GM18505 (cell line): ENCODE results near the gene PNPLA7.
A peak's percentile ranks its signal among the peaks of the same experiment; 100 is the strongest.

Experiments
- ATAC-seq: cut with Tn5 transposase; IDR thresholded peaks from one replicate; pipeline ENCODE4 v1.9.1; 2021; ENCODE audit not compliant: unreplicated experiment
- POLR2A ChIP-seq: IDR thresholded peaks from 4 replicates; pipeline ENCODE4 v1.6.1; 2011; ENCODE audit warnings: borderline replicate concordance; ENCODE audit not compliant: insufficient read depth, insufficient read length; ENCODE audit errors: extremely low read depth

Gene PNPLA7

GRCh38 chr9:137429974-137430722, 120.1 kb downstream of the PNPLA7 start:
- no peak for TF ChIP-seq POLR2A
- ATAC-seq: no peak

DNA sequence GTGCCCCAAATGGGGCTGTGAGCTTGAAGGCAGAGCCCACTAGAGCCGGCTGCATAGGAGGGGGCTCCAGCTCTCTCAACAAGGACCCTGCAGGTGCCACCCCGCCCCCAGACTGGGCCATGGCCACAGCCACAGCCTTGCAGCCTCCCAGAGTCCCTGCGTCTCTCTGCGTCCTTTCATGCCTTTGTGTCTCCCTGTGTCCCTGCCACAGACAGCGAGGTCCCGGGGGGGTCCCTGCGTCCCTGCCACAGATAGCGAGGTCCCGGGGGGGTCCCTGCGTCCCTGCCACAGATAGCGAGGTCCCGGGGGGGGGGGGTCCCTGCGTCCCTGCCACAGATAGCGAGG, 120.7 kb downstream of the PNPLA7 start:
- no peak for TF ChIP-seq POLR2A
- no peak for ATAC-seq

DNA sequence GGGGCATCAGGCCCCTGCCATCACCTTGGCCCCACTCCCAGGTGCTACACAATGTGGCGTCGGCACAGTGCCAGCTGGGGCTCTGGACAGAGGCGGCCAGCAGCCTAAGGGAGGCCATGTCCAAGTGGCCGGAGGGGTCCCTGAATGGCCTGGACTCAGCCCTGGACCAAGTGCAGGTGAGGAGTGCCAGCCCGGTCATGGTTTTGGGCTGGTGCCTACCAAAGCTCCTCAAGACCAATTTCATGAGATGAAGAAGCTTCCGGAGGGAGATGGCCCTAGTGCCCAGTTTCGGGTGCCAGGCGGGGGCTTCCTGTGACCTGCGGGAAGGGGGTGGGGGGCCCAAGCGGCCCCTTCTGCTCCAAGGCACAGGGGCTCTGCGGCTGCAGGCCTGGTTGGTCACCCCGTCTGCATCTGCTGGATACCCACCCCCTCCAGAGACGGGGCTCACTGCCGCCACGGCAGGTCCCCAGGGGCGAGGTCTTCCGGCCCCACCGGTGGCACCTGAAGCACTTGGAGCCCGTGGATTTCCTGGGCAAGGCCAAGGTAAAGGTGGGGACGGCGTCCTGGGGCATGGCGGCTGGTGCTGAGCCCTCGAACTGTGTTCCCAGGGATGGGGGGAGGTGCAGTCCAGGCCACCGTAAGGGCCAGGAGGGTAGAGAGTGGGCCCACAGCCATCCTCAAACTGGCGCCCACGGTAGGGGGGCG, 121.2 kb downstream of the PNPLA7 start:
- TF ChIP-seq POLR2A: no peak
- no peak for ATAC-seq

- TF ChIP-seq POLR2A: no peak
- no peak for ATAC-seq
Measured at GRCh38 chr9:137428311-137428630, 121.9 kb downstream of the PNPLA7 start.

- TF ChIP-seq POLR2A: no peak
- no peak for ATAC-seq
Measured at GRCh38 chr9:137427454-137428310, 122.5 kb downstream of the PNPLA7 start.

DNA sequence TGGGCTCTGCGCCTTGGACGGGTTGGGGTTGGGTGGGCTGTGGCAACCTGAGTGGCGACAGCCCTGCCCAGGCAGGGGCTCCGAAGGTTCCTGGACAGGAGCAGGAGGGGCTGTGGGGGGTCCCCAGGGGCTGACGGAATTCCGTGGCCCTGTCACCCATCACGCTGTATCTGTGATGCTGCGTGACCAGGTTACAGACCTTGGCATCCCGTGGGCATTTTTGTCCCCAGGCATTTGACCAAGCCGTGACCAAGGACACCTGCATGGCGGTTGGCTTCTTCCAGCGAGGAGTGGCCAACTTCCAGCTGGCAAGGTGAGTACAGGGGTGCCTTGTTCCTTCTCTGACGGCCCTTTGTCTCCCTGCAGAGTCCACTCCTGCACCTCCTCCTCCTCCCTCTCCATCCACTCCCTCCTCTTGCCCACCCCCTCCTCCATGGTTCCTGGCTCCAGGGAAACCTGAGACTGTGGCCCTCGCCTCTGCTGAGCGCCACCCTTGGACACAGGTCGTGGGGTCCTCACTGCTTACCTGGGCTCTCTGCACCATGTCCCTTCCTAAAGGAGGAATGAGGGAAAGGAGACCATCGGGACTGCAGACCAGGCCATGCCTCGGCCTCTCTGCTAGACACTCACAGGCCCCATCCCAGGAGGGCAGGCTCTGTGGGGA, 124.1 kb downstream of the PNPLA7 start:
- ATAC-seq: no peak
- no peak for TF ChIP-seq POLR2A

DNA sequence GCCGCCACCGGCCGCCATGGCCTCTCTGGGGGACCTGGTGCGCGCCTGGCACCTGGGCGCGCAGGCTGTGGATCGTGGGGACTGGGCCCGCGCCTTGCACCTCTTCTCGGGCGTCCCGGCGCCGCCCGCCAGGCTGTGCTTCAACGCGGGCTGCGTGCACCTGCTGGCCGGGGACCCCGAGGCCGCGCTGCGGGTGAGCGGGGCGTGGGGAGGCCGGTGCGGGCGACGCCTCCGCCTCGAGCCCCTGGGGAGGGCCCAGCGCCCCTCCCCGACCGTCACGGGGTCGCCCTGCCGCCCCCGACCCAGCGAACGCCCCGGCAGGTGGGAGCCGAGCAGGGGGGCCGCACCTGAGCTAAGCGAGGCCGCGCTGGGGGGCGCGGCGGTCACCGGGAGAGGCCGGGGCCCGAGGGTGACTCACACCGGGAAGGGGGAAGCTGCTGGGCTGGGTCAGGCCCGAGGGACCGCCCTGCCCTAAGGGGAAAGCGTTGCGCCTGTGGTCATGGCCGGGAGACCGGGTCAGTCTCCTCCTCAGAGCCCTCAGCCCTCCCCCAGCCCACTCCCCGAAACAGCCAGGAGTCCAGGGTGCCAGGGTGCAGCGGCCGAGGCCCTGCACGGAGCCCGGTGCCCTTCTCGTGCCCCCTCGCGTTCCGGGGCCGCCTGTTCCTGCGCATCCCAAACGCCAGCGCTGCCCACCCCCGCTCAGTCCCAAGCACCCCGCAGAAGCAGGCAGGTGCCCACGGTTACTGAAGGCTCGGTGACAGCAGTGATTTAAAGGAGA, 126.5 kb downstream of the PNPLA7 start:
- TF ChIP-seq POLR2A: no peak
- peak; percentile 37 for ATAC-seq

GRCh38 chr9:137422604-137423513, 127.3 kb downstream of the PNPLA7 start, which contains the start of the genes EXD3 and NOXA1:
EXD3 (minus strand) TSS chr9:137423162; CDS start chr9:137395357, 27,805 bp downstream.
NOXA1 (plus strand) TSS chr9:137423393; CDS start chr9:137423530, 137 bp downstream.
- peak; percentile 76 for ATAC-seq
- peak; percentile 61 for TF ChIP-seq POLR2A

- no peak for TF ChIP-seq POLR2A
Measured at GRCh38 chr9:137421838-137422603, 128.2 kb downstream of the PNPLA7 start.

DNA sequence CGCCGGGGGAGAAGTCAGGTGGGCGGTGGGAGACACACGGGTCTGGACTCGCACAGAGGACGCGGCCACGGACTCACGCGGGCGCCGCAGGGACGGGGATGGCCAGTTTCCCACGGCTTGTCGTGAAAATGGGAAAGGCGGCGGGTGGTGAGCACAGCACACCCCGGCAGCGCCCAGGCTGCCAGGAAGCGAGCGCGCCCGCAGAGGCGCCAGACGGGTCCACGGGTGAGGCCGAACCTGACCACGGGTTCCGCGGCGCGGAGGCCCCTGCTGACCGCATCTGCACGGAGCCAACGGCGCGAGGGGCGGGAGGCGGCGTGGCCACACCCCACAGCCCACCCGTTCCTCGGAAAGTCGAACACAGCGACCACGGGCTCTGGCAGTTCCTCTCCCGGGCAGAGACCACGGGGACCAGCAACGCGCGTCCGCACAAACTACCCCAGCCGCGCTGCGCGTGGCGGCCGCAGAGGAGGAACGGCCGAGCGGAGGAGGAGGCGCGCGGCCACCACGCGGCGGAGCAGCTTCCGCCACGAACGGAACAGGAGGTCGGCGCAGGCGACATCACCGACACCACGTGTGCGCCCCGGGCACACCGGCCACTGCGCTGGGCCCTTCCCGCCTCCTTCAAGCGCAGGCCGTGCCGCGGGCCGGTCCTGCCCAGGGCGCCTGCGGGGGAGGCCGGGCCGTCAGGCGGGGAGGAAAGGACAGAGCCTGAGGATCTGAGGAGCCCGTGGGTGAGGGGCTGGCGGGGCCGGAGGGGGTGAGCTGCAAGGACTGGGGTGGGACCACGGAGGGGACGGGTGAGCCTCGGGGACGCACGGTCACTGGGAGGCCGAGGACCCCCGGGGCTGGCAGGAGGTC, 132.8 kb downstream of the PNPLA7 start:
- no peak for ATAC-seq
- no peak for TF ChIP-seq POLR2A

More at GRCh38 chr9:137421838-137422603, 128.2 kb downstream of the PNPLA7 start:
- ATAC-seq: no peak
